ENCODE measurements around the gene DHRS7B.

DHRS7B gene

GRCh38 chr17:21239680-21240368 lies 113.1 kb downstream of the DHRS7B start:
- no peak for DNase-seq (ENCODE audit: low read depth in 2 of 2)

- DNase-seq (ENCODE audit: low read depth in 2 of 2) = no peak
Measured at GRCh38 chr17:21240369-21241055, 113.7 kb downstream of the DHRS7B start.
